Dermis microvascular lymphatic vessel endothelial cell (primary cell): Measurements from ENCODE around the gene PRR35. TPM values are rescaled to one million over a fixed set of nuclear protein-coding genes. Genes with fewer than 3 reads are reported as not detected.

ENCODE experiments used
- DNase-seq, 2 donors: peaks; one replicate each; pipeline versions ENCODE4 v3.0.0 to v3.0.0-alpha.2; 2010; ENCODE audit warnings: low read depth in 2 of 2
- total RNA-seq: library from RNA; depleted of rRNA; stranded (reverse); fragments of >200 nt; gene quantifications from 2 replicates; pipeline ENCODE4 v1.2.1, GENCODE V29; 2014

Gene PRR35
- total RNA-seq, 1 donor from 2014 or later = not detected

GRCh38 chr16:561957-562938, 2.1 kb downstream of the PRR35 start:
- no peak for DNase-seq

GRCh38 chr16:563072-563644, 3.0 kb downstream of the PRR35 start:
- no peak for DNase-seq

DNA sequence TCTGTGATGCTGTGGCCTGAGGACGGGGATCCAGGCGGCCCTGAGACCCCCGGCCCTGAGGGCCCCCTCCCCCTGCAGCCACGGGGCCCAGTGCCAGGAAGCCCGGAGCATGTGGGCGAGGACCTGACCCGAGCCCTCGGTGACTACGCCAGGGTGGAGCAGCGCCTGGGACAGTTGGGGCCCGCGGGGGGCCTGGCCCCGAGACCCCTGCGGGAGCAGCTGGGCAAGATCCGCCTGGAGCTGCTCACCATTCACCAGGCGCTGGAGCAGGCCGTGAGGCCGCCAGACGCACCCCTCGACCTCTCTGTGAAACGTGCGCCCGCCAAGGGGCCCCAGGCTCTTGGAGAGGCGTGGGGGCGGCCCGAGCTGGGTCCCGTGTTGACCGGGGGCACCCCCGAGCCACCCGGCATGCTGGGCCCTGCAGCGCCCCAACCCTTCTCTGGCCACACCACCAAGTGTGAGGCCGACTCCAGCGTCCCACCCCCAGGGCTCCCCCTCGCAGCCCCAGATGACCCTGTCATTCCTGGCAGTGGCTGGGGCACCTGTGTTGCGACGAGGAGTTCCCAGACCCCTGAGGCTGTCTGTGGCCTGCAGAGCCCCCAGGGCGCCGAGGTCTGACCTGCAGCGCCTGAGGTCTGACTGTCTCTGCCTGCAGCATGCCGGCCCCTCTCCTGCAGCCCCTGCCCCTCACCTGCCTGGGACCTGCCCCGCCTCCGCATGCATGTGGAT, 4.7 kb downstream of the PRR35 start:
- no peak for DNase-seq

GRCh38 chr16:565419-566330, 5.5 kb downstream of the PRR35 start:
- no peak for DNase-seq

DNA sequence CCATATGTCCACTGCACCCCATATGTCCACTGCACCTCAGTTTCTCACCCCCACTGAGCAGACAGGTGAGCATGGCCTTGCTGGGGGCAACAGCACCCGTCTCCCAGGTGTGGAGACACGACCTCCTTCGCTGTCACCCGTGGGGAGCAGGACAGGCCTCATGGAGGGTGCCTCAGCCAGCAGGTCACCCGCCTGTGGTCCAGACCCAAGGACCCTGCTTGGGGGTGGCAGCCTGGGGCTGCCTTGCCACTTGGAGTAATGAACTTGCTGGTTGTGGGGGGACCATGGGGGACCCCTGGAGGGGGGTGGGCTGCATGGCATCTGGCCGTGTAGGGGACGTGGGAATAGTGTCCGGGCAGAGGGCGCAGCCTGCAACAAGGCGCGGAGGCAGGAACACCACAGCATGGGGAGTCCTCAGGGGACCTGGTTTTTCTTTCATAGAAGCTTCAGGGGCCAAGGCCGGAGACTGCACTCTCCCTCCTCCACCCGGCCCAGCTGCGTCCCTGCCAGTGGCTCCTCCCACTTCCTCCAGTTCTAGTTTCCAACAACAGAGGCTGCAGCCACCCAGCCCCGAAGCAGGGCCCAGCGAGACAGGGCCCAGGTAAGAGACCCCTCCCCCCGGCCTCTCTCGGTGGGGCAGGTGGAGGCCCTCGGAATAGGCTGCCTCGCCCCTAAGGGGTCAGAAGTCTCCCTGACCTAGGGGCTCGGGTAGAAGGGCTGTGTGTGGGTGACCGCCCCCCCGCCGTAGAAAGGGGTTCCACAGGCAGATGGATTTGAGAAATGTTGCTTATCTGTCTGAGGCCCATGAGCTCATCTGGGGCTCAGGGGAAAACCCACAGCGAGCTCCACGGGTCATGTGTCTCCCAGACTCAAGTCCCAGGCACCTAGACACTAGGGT, 6.5 kb downstream of the PRR35 start, which contains the start of gene NHLRC4:
Gene NHLRC4, plus strand, starts transcription at position 531 of the 898 bp plus-strand sequence. CDS start 1,043 bp downstream, outside the sequence.
- DNase-seq = peak in 1 of 2 donors; percentile 72

- DNase-seq = no peak
These were observed 7.4 kb downstream of the PRR35 start for GRCh38 chr16:567373-568256.

GRCh38 chr16:568401-569258, 8.4 kb downstream of the PRR35 start:
- no peak for DNase-seq

DNA sequence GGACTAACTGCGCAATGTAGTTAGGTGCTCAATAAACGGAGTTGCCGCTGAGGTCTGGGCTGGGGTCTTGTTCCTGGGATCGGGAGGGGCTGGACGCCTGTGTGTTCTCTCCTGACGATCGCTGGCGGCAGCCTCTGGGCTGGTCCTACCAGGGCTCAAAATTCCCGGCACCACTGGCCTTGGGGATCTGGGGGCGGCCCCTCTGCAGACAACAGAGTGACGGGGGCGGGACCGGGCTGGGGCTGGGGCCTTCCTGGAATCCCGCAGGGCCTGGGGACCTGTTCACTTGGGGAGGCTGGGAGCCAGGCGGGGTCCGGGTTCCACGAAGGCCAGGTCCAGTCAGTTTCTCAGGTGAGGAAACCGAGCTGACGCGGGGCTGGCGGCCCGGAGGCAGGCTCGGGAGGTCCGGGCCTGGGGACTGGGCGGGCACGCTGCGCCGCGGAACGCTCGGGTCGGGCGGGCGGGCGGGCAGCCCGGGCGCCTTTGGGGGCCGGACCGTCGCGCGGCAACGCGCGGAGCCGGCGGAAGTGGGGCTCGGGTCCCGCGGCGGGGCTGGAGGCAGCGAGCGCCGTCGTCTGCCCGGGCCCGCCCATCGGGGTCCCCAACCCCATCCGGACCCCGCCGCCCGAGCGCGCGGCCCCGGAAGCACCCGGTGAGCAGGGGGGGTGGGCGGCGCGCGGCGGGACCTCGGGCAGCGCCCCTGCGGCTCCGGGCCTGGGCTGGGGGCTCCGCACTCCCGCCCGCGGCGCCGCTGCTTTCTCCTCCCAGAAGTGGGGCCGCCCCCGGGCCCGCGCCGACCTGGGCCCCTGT, 9.5 kb downstream of the PRR35 start, which contains the start of gene PIGQ:
Gene PIGQ, plus strand, starts transcription at position 524 of the 810 bp plus-strand sequence. CDS start 4,107 bp downstream, outside the sequence.
- peak in 1 of 2 donors; percentile 74 for DNase-seq

GRCh38 chr16:572865-573650, 12.9 kb downstream of the PRR35 start:
- no peak for DNase-seq

- DNase-seq = no peak
These were observed 14.0 kb downstream of the PRR35 start for GRCh38 chr16:574021-574760.

DNA sequence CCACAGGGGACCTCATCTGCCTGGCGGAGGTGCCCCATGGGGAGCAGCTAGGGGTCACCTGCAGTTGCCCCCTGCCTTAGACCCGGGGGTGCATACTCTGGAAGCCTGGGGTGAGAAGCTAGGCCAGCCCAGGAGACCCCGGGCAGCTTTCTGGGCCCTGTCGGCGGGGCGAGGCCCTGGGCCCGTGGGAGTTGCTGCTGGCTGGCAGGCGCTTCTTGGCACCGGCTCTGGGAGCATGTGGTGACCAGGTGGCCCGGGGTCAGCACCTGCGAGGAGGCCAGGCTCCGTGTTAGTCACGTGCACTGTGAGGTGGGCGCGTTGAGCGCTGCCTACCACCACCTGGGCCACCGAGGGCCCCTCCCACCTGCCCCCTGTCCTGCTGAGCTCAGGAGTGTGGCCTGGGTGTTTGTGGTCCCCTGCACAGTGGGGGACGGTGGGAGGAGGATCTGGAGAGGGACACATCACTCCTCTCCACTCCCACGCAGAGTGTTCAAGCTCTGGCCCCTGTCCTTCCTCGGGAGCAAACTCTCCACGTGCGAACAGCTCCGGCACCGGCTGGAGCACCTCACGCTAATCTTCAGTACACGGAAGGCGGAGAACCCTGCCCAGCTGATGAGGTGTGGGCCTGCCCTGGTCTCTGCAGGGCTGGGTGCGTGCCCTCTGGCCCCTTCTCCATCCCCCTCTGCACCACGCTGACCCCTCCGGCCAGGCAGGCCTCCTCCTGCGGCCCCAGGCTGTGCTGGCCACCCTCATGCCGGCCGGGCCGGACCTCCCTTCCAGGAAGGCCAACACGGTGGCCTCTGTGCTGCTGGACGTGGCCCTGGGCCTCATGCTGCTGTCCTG, 15.4 kb downstream of the PRR35 start:
- DNase-seq = no peak

- peak in 1 of 2 donors; percentile 18 for DNase-seq
These were observed 16.1 kb downstream of the PRR35 start for GRCh38 chr16:576197-576822.

DNA sequence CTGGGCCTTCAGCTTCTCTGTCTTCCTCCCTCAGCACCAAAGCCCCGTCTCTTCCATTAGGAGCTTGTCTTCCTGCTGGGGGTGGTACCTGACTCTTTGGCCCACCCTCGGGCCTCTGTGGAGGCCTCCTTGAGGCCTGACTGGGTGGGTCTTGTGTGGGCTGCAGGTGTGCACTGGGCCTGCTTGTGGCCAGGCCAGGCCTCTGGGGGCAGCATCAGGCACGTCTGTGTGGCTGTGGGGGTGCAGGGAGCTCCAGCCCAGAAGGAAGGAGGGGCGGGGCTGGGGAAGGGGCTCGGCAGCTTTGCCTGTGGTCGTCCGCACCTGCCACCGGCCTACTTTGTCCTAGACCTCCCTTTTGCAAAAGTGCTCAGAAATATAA, 16.6 kb downstream of the PRR35 start:
- DNase-seq = no peak

DNA sequence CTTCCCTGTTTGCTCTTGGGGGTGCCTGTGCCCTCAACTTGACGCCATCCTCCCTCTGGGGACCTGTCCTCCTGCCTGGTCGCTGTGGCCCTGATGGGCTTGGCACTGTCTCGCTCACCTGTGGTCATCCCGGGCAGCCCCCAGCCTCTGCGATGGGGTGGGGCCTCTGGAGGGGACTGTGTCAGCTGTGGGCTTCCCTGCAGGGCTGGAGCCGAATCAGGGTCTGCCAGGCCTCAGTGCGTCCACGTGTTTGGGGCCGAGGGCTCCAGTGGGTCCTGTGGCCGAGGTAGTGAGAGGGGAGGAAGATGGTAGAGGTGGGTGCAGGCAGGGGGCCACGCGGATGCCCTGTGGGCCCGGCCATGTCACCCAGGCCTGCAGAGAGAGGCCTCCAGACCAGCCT, 17.6 kb downstream of the PRR35 start:
- DNase-seq = no peak
